HT1080 (cell line): ENCODE data around the gene SORBS1. TPM values are rescaled to one million over a fixed set of nuclear protein-coding genes. Genes with fewer than 3 reads are reported as not detected.
"Not testable (repeated sequence)": the region's sequence is repeated elsewhere in the genome, so short reads cannot be mapped to it uniquely, and the experiment has no call there.

Source experiments
- DNase-seq: peaks from one replicate; pipeline ENCODE4 v3.0.0-alpha.2; 2015; ENCODE audit warnings: low read depth
- total RNA-seq: library from RNA; depleted of rRNA; stranded (reverse); fragments of >200 nt; shearing (Covaris generic); gene quantifications from 2 replicates; pipeline ENCODE4 v1.2.3, GENCODE V29; 2014

Gene SORBS1
- total RNA-seq, 1 experiment from 2014 or later, result 0.76 TPM

DNA sequence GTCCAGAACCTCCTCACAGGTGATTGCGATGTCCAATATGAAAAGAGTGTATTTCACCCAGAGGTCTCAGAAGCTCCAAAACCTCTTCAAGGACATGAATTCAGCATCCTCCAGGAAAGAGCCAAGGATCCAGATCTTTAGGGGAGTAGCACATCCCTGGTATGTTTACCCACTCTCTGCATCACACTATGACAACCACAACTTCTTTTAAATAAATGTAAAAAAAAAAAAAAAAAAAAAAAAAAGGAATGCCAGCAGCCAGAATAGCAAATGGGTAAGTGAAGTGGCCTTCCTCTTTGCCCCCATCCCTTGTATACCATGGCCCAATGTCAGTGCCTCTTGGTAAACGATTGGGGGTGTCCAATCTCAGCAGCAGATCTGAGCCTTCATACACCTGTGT is 67.3 kb downstream of the SORBS1 start:
- DNase-seq, result no peak

DNA sequence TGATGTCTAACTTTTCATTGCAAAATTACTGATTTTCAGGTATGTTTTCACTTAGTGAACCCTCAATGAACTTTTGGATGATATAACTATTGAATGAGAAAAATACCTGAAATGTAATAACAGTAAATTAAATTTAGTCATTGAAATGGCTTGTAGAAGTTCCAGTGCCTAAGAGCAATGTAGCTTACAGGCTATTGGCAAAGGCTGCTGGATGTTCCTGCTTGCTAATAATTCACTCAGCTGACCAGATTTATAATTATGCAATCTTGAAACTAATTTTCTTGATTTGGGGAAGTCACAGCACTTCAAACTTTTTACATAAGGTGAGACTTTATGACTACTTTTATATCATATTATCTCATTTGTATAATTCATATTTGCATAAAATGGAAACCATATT is 73.2 kb downstream of the SORBS1 start:
- DNase-seq, result no peak

DNA sequence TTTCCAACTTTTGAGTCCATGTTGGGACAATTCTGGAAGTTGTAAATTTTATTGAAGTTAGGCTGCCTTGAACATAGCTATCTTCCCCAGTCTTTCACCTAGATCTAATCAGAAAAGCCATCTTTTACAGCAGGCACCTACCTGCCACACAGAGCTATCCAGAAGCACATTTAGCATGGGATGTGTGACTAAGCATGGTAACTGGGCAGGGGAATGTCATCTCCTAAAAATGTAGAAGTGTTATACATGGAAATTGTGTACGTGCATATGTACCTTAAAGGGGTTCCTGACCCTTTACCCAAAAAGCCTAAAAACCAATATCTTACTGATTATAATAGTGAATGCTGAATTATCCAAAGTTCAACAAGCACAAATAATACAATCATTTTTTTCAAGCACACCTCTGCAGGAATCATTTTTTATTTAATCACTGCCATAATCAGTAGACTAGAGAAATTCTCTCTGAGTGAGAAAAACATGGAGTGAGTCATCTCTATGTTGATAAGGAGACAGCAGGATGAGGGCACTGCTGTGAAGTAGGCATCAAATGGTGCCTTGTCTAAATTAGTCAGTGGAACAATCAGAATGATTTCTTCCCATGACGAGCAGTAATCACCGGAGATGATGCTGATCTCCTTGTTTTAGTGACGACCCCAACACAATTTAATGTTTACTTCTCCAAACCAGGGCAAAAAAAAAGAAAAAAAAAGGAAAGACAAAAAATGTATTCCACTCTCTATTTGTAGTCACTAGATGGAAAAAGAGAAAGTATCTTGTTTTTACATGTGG is 75.9 kb downstream of the SORBS1 start:
- DNase-seq, result peak; percentile 32

DNA sequence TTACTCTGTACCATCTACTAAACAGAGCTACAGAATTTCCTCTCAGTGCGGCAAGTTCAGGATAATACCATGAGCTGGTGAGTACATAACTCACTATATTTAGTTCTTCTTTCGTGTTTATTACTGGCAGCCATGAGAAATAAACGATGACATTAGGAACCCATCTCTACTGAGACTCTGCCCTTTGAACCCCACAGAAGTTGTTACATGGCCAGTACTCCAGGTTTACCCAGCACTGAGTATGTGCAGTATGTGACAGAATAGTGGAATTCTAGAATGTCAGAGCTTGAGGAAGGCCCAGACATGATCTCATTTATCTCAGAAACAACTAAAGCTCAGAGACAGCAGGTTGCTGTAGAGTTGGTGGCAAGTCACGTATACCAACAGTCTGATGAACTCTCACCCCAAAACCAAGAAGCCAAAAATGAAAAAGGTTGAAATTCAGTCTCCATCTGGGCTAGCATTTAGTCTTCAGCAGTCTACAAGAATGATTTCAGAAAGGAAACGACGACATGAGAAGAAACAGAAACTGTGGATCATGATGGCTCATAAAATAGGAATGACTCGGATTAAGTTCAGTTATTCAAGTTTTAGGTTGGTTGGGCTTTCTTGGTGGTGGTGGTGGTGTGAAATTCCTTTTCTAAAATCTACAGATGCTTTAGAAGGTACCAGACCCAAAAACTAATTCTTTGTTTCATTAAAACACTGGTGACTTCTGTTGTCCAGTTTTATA is 78.5 kb downstream of the SORBS1 start:
- no peak for DNase-seq

DNA sequence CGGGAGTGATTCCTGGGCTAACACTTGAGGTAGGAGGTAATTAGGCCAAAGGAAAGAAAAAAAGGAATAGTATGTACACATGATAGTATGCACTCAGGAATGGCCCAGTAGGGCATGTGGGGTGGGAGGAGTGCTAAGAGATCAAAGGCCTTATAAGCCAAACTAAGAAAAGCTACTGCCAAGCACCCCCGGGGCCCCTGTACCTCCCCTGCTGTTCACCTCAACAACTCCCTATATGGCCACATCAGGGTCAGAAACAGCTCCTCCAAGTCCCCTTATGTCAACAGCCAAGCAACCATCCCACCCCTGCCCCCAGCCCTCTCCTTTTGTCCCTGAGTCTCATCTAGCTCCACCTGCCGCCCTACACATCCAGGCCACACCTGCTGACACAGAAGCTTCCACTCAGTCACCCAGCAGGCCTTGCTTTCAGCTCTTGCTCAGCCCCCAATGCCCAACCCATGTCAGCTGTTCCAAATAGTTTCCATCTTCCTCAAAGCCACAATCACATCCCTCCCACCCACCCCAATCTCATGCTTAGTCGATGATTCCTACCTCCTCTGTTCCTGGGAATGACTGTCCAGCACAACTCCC is 80.2 kb downstream of the SORBS1 start:
- no peak for DNase-seq

DNA sequence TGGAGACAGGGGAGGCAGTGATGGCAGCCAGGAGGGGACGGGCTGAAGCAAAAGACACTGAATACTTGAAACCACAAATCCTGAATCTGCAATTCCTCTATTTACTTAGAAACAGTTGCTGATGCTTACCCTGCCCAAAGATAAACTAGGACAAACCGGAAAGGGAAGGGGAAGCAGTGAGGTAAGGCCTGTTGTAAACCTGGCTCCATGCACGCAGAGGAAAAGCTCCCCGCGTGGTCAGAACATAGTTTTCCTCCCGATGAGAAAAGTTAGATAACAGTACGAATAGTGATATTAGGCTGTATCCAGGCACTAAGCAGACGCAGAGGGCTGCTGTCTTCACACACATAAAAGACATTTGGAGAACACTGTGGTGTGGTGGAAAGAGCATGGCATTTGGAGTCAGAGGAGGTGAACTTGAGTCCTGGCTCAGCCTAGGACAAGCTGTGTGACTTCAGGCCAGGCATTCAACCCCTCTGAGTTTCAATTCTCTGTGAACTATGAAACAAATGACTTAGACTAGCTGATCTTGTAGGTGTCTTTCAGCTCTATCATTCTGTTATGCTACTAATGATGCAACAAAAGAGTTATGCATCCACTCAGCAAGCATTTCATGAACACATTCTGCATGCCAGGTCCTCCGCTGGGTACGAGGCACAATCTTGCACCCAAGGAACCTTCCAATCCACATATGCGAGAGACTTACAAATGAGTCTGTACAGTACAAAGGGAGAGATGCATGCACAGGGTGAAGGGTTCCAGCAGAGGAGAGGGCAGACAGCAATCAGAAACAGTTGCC is 80.9 kb downstream of the SORBS1 start:
- no peak for DNase-seq

DNA sequence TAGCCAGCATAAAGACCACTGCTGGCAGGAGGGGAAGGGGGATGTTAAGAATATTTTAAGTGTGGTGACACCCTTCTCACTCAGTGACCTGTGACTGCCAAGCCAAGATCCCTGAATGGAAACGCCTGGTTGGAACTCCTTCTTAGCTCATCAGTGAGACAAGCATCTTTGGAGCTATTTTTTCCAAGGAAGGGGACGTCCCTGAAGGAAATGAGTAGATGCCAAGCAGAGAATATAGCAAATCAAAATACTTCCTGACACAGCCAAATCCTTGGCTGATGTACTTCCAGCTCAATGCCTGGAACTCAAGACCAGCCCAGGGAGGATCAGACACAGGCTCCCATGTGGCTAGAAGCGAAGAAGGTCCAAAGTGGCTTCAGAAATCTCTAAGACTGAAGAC is 82.2 kb downstream of the SORBS1 start:
- DNase-seq, result no peak

DNA sequence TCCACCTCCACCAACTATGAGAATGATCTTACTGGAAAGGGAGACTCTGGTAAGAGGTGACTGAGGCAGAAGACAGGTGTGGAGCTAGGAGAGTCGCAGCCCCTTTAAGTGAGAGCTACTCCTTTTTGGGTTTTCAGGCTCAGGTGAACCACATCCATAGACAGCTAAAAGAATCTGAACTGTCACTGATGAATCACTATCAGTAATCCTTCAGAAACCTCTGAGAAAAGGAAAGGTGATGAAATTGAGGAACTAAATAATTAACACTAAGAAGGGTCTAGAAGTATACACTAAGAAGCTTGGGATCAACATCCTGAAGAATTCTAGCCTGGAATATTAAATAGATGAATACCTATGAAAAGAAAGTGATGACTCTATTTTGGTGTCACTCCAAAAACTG is 83.0 kb downstream of the SORBS1 start:
- no peak for DNase-seq

DNA sequence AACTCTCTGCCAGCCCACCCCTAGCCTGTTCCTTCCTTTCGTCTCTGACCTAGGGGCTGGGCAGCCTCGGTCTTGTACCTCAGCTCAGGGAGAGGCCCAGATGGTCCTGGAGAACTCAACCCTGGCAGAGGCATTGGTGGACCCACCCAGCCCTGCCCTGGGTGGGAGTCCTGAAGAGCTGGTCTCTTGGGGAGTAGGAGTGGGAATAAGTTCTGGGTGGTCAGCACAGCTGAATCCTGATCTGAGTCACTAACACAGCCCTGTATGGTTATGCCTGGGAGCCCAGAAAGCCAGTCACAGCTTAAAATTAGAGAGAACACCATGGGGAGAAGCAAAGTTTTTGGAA is 84.0 kb downstream of the SORBS1 start:
- DNase-seq, result no peak

DNA sequence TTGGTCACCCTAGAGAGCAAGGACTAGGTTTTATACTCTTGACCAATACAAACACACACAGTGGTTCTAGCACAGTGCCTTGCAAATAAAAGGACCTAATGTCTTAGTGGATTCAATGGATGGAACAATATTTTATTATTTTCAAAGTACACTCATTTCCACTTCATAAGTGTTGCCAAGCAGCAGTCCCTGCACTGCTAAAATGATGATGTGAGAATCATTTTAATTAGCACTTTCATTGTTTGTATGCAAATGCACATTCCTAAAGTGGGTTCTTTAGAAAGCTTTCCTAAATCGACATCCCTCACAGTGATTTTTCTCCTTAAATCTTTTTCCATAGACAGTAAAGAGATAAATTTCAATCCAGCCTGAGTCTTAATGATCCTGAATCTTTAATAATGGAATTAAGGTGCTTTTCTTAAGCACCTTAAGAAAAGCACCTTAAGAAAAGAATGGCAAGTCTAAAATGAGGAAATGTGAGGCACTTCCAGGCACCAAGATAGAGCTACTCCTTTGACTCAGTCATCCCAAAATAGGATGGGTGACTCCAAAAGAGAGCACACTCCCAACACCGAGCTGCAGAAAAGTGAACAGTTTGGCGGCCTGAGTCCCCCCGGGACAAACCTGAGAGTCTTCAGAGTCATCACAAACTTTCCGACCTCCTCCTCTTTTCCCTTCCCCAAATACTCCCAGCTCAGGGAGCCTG is 84.5 kb downstream of the SORBS1 start:
- DNase-seq, result no peak

DNA sequence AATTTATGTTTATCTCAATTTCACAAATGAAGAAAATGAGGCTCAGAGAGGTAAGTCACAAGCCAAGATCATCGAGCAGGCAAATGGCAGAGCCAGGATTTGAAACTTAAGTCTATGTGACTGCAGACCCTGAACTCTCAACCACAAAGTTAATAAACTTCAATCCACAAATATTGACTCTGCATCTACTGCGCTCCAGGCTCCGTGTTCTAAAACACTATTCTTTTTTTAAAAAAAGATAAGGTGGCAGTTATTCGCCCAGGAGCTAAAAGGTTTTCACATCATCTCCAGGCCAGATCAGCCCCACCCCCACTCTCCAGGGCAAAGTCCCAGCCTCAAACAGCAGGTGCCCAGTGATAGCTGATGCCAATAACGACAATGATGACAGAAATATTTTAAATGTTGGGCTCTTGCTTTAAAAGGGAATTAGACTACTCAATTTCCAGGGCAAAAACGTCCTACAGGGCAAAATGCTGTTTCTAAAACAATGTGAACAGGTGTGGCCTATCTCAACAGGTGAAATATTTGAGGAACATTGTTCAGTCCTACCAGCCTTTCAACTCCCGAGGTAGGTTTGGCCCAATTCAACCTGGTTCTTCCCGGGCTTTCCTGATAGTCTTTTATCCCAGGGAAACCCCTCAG is 85.2 kb downstream of the SORBS1 start:
- no peak for DNase-seq

DNA sequence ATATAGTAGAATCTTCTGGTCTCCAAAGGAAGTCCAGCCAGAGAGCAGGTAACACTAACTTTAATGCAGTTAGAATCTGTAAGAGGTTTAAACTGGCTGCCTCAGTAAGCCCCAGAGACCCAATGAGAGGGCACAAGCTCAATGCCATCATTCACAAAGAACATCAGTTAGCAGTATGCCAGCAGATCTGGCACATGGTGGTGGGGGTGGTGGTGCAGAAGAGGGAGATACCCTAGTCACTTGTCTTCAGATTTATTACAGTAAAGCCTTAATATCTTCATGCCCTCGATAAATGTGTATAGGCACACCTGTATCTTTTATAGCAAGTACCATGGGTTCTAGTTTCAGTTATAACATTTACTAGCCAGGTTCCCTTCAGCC is 86.2 kb downstream of the SORBS1 start:
- no peak for DNase-seq

DNA sequence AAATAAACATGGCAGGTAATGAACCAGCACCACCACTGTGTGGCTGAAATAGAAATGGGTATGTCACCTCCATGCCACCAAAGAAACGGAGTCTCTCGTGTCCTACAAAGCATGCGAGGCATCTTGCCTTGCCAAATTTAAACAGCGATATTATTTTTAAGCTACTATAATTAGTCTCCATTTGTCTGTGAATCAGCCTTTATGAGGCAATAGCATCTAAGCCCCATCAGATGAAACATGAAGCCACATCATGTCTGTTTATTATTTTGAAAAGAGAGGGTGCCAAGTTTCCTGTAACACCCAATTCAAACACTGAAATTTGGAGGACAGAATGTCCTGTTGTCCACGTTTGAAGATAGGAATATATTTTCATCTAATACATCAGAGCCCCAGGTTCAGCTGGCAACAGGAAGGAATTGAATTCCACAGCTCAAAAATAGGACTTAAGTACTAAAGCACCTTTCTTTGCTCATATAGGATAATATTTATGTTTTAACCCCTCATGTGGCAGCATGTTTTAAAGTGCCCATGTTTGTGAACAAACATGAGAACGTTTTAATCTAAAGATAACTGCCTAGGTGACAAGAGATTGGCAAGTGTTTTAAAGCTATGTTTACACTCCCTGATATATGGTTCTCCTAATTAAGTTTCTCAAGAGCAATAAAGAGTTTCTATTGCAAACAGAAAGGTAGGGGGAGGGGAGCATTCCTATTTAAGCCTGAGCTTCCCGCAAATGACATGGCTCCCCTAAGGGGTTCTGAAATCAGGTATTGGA is 86.8 kb downstream of the SORBS1 start:
- no peak for DNase-seq

DNA sequence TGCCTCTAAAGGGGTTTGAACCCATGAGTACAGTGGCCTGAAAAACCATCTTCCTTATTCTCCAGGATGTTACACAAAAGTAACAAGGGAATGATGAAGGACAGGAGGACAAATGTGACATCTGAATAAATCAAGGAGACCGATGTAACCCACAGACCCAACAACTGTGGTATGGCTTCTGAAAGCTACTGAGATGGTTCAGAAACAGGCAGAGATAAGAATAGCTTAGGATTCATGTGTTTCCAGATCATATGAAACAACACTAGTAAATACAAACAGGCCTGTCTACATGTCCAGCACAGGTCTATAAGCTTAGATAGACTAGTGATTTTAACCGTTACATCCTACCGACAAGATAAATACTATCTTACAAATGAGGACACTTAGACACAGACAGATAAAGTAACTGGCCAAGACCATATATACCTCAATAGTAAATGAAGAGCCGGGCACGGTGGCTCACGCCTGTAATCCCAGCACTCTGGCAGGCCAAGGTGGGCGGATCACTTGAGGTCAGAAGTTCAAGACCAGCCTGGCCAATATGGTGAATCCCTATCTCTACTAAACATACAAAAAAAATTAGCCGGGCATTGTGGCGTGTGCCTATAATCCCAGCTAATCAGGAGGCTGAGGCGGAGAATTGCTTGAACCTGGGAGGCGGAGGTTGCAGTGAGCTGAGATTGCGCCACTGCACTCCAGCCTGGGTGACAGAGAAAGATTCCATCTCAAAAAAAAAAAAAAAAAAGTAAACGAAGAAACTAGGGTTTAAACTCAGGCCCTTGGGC is 88.7 kb downstream of the SORBS1 start:
- no peak for DNase-seq

DNA sequence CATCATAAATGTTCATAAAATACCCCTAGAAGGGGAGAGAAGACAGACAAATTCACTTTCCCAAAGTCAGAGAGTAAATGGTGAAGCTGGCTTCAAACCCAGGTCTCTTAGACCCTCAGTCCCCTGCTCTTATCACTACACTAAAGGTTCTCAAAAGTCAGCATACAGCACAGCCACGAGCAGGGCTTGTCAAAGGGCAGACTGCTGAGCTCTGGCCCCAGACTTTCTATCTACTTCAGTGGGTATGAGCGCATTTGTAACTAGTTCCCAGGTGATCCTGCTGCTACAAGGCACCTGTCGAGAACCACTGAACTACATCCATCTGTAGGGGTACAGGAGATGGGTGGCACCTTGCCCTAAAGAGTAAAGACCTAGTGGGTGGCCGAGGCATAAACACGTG is 91.5 kb downstream of the SORBS1 start:
- DNase-seq, result no peak

DNA sequence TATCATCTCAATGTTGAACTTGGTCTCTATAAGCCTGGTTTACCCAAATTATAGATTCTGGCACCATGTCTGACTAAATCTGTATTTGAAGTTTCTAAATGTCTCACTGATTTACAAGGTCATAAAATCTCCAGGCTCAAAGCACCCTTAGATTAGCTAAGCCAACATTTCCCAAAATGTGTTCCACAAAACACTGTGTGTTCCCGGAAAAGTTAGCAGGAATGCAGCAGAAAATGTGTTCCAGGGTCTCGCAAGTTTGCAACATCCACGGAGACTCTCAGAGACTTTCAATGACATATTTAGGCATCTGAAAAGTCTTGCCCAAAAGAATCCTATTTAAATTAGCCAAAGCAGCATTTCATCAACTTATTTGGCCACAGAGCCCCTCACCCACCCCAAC is 91.9 kb downstream of the SORBS1 start:
- no peak for DNase-seq

DNA sequence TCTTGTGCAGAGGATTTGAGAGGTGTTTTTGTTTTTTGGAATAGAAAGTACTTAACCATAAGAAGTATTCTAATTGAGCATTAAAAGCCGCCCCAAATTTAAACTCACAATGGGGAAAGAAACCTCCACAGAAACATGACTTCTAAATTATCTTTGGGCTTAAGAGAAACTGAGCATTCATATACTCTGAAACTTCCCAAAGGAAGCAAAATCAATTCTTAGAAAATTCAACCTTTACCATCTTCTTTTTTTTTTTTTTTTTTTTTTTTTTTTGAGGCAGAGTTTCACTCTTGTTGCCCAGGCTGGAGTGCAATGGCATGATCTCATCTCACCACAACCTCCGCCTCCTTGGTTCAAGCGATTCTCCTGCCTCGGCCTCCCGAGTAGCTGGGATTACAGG is 93.5 kb downstream of the SORBS1 start:
- not testable (repeated sequence) for DNase-seq

DNA sequence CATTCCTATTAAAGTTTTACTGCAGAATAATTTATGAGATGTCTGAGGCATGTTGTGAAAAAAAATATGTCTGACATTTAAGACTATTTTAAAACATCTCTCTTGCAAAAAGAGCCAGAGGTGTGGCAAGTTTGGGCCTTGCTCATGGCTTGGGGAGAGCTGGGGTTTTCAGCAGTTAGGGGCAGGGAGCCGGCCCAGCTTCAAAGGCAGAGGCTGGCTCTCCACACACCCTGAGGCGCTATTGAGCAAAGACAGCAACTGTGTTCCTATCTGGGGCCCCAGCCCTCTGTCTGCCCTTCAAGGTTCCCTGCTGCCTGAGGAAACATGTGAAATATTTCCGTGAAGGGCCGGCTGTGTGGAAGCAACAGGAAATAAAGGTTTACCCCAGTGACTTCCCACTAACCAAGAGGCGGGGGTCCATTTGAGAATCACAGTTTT is 94.0 kb downstream of the SORBS1 start:
- no peak for DNase-seq

DNA sequence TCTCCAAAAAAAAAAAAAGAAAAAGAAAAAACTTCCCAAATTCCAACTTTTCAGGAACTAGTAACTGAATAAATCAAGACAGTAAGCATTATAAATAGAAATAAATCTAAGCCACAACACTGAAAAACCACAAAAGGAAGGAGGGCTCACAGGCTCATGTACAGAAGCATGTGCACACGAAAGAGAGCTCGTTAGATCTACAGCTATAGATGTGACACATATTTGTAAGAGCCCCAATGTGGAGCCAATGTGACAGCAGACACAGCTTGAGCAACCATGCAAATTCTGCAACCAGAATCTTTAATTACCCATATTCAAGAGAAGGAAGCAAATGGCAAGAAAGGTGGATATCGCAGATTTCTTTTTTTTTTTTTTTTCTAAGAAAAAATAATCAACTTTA is 94.7 kb downstream of the SORBS1 start:
- no peak for DNase-seq
